Cortex of kidney (tissue), 1 donor: ENCODE results near the gene EZH2.

ENCODE experiments used
- DNase-seq: peaks from one replicate; lab custom pipeline; 2025; lab: John Stamatoyannopoulos, UW

Gene EZH2

GRCh38 chr7:148761499-148762278 is 122.4 kb downstream of the EZH2 start:
- no peak for DNase-seq
